Peyer's patch (tissue), 4 donors: Measurements from ENCODE around the gene KRTAP5-10.
"Not testable (repeated sequence)": the region's sequence is repeated elsewhere in the genome, so short reads cannot be mapped to it uniquely, and the experiment has no call there.

ENCODE experiments used
- POLR2A ChIP-seq, 2 donors: fragments of 450-650 bp; IDR thresholded peaks; one replicate each; pipeline ENCODE4 v1.5.1; 2017; ENCODE audit warnings: antibody characterized with exemption in 2 of 2, mild to moderate bottlenecking in 2 of 2, moderate library complexity in 2 of 2
- TF ChIP-seq, protein P1 (sequence below), 6 experiments: fragments of 450-650 bp in 4 of 6; fragments of 200-600 bp in 2 of 6; sonication (generic) in 1 of 6; IDR thresholded peaks; one replicate each; pipeline ENCODE4 v1.5.1; 2017 to 2019; ENCODE audit warnings: antibody characterized with exemption in 6 of 6, mild to moderate bottlenecking in 3 of 6, moderate library complexity in 1 of 6

- TF ChIP-seq, protein P1, sequence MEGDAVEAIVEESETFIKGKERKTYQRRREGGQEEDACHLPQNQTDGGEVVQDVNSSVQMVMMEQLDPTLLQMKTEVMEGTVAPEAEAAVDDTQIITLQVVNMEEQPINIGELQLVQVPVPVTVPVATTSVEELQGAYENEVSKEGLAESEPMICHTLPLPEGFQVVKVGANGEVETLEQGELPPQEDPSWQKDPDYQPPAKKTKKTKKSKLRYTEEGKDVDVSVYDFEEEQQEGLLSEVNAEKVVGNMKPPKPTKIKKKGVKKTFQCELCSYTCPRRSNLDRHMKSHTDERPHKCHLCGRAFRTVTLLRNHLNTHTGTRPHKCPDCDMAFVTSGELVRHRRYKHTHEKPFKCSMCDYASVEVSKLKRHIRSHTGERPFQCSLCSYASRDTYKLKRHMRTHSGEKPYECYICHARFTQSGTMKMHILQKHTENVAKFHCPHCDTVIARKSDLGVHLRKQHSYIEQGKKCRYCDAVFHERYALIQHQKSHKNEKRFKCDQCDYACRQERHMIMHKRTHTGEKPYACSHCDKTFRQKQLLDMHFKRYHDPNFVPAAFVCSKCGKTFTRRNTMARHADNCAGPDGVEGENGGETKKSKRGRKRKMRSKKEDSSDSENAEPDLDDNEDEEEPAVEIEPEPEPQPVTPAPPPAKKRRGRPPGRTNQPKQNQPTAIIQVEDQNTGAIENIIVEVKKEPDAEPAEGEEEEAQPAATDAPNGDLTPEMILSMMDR (IDR thresholded peaks at IDR 0.05) = not testable (repeated sequence)
- not testable (repeated sequence) for TF ChIP-seq POLR2A (IDR thresholded peaks at IDR 0.05)
Measured at GRCh38 chr11:71566626-71567599, 1.6 kb downstream of the KRTAP5-10 start.
